Measurements from ENCODE around the gene SH3RF3. TPM values are rescaled to one million over a fixed set of nuclear protein-coding genes. Genes with fewer than 3 reads are reported as not detected.

Gene SH3RF3
- total and polyA plus RNA-seq, 4 donors, result 2.9 to 9.7 (median 8.6) TPM

DNA sequence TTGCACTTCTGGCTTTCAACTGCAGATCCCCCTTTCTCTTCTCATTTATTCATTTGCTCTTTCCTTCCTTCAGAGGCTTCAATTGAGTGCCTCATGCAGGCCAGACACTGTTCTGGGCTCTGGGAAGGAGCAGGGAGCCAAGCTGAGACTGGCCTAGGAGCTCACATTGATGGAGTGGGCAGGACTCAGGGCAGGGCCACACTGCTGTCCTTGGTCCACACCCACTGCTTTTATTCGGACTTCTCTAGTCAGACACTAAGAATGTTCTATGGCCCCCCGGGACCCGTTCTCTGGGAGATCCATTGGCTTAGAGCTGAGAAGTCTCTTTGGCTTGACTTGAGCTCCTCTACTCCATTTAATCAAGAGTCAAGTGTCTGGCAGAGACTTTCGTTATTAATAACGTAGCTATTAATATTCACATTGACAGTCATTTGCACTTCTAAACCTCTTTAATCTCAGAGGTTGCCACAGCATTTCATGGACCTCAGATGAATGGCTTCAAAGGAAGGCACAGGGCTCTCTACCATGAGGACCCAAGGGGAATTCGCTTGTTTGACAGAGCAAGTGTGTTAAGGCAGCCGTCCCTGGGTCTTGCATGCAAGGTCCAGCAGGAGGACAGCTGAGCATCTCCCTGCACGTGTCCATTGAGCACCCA lies 20.1 kb downstream of the SH3RF3 start:
- ATAC-seq (ENCODE audit: insufficient read depth, low FRiP score) (no peak), DNase-seq (no peak)

DNA sequence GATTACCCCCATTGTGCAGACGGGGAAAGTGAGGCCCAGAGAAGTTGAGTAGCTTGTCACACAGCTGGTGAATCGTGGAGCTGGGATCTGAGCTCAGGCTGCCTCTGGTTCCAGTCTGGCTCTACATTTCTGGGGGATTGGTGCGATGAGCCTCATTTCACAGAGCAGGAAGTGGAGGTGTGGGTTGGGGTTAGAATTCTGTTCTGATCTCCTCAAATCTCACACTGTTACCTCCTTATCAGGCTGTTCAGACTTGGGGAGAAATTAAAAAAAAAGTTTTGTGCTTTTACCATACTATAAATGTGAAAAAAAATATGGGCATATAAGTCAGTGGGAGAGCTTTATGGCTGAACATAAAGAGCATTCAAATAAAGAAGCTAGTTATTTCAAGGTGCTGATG lies 21.6 kb downstream of the SH3RF3 start:
- WGBS, 2 donors, result 88 to 89% methylated on average over 3 of the region's 3 CpGs
- Histone ChIP-seq H3K4me3 (no peak overlapping the region), H3K27me3 (ENCODE audit: control insufficient read depth in 3 of 3, insufficient read depth in 3 of 3, low read length in 2 of 3) (no peaks in the 10 kb centered on the region), H3K27ac (ENCODE audit: low read depth in 1 of 2, low read length in 1 of 2) (no peak overlapping the region), H3K36me3 (ENCODE audit: control insufficient read depth in 4 of 4, insufficient read depth in 4 of 4, low read length in 4 of 4) (no peaks in the 10 kb centered on the region), H3K9me3 (ENCODE audit: control insufficient read depth in 4 of 4, insufficient read depth in 3 of 4, low read length in 3 of 4) (no peaks in the 10 kb centered on the region), H3K9ac (ENCODE audit: insufficient read depth in 1 of 2, low read length in 2 of 2) (no peak overlapping the region), H3K4me1 (ENCODE audit: control insufficient read depth in 5 of 5, insufficient read depth in 5 of 5, low read length in 5 of 5) (peaks cover 0 to 20% (median 1%) of the 10 kb centered on the region in 5 donors)
- ATAC-seq (ENCODE audit: insufficient read depth, low FRiP score) (no peak), DNase-seq (no peak)
- TF ChIP-seq CTCF (IDR thresholded peaks at IDR 0.05; ENCODE audit: control extremely low read depth, extremely low read depth), result no peak

More for the DNA sequence above, 20.1 kb downstream of the SH3RF3 start:
- WGBS, 2 donors, result 79 to 92% methylated on average over 8 of the region's 8 CpGs
- Histone ChIP-seq H3K9me3 (ENCODE audit: control insufficient read depth in 4 of 4, insufficient read depth in 3 of 4, low read length in 3 of 4) (no peaks in the 10 kb centered on the region), H3K4me3 (no peak overlapping the region), H3K9ac (ENCODE audit: insufficient read depth in 1 of 2, low read length in 2 of 2) (no peak overlapping the region), H3K27me3 (ENCODE audit: control insufficient read depth in 3 of 3, insufficient read depth in 3 of 3, low read length in 2 of 3) (no peaks in the 10 kb centered on the region), H3K4me1 (ENCODE audit: control insufficient read depth in 5 of 5, insufficient read depth in 5 of 5, low read length in 5 of 5) (peaks cover 0 to 17% (median 1%) of the 10 kb centered on the region in 5 donors), H3K36me3 (ENCODE audit: control insufficient read depth in 4 of 4, insufficient read depth in 4 of 4, low read length in 4 of 4) (no peaks in the 10 kb centered on the region), H3K27ac (ENCODE audit: low read depth in 1 of 2, low read length in 1 of 2) (no peak overlapping the region)
- TF ChIP-seq CTCF (IDR thresholded peaks at IDR 0.05; ENCODE audit: control extremely low read depth, extremely low read depth), result no peak

GRCh38 chr2:109151519-109151918 lies 22.5 kb downstream of the SH3RF3 start:
- no peak for TF ChIP-seq CTCF (IDR thresholded peaks at IDR 0.05; ENCODE audit: control extremely low read depth, extremely low read depth)
- Histone ChIP-seq H3K27me3 (ENCODE audit: control insufficient read depth in 3 of 3, insufficient read depth in 3 of 3, low read length in 2 of 3) (no peaks in the 10 kb centered on the region), H3K27ac (ENCODE audit: low read depth in 1 of 2, low read length in 1 of 2) (no peak overlapping the region), H3K9ac (ENCODE audit: insufficient read depth in 1 of 2, low read length in 2 of 2) (no peak overlapping the region), H3K4me3 (no peak overlapping the region), H3K36me3 (ENCODE audit: control insufficient read depth in 4 of 4, insufficient read depth in 4 of 4, low read length in 4 of 4) (no peaks in the 10 kb centered on the region), H3K4me1 (ENCODE audit: control insufficient read depth in 5 of 5, insufficient read depth in 5 of 5, low read length in 5 of 5) (peaks cover 0 to 20% (median 3%) of the 10 kb centered on the region in 5 donors), H3K9me3 (ENCODE audit: control insufficient read depth in 4 of 4, insufficient read depth in 3 of 4, low read length in 3 of 4) (no peaks in the 10 kb centered on the region)
- no peak for DNase-seq
- ATAC-seq (ENCODE audit: insufficient read depth, low FRiP score), result no peak
- 84 to 88% methylated on average over 4 of the region's 4 CpGs for WGBS, 2 donors

All from lung (tissue), 12 donors.